ENCODE data around the gene CDH8.
"Not testable (repeated sequence)": the region's sequence is repeated elsewhere in the genome, so short reads cannot be mapped to it uniquely, and the experiment has no call there.

DNA sequence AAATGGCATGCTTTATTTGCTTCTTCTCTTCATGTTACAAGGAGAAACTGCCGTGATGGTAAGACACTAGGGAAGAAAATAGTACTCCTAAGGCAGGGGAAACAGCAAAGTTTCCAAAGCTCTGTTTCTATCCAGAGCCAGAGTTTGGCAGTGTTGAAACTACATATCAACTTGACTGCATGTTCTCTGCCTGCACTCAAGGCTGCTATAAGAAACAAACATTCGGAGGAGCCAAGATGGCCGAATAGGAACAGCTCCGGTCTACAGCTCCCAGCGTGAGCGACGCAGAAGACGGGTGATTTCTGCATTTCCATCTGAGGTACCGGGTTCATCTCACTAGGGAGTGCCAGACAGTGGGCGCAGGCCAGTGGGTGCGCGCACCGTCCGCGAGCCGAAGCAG, 254.4 kb downstream of the CDH8 start:
- TF ChIP-seq CTCF (IDR thresholded peaks at IDR 0.05; ENCODE audit: insufficient read depth, low read length, poor library complexity, severe bottlenecking); EZH2phosphoT487 (conservative IDR thresholded peaks at IDR 0.05; ENCODE audit: low read length): not testable (repeated sequence)
